HEK293 (cell line): ENCODE data around the gene CHMP1B.

ENCODE experiments used
- CTCF ChIA-PET: fragments of 350-600 bp; formaldehyde crosslinking; extraction: SDS; loops from one replicate; lab custom pipeline; 2021; ENCODE audit warnings: antibody characterized with exemption; lab: Yijun Ruan, JAX
- POLR2A ChIA-PET: fragments of 300-600 bp; formaldehyde crosslinking; extraction: SDS; loops from one replicate; lab custom pipeline; 2020; ENCODE audit warnings: antibody characterized with exemption, inconsistent platforms; lab: Yijun Ruan, JAX
- H3K27ac ChIP-seq: fragments of 200-500 bp; sonication (Bioruptor generic); 2 replicates; pipeline ENCODE4 v1.5.1; 2014; ENCODE audit warnings: low read depth, low read length, control low read depth, inconsistent platforms; ENCODE audit errors: extremely low read depth
- H3K36me3 ChIP-seq, 2 experiments: fragments of 200-500 bp in 1 of 2; sonication (Bioruptor generic) in 1 of 2; 1 replicate in 1 of 2; 2 replicates in 1 of 2; pipeline ENCODE4 v1.5.1; 2014 to 2017; ENCODE audit warnings: inconsistent platforms in 2 of 2, low read length in 2 of 2; ENCODE audit not compliant: control insufficient read depth in 2 of 2, insufficient read depth in 1 of 2
- H3K4me1 ChIP-seq: fragments of 200-500 bp; sonication (Bioruptor generic); 2 replicates; pipeline ENCODE4 v1.5.1; 2014; ENCODE audit warnings: mild to moderate bottlenecking, low read length, inconsistent platforms; ENCODE audit not compliant: control insufficient read depth, insufficient read depth
- H3K4me3 ChIP-seq: 2 replicates; pipeline ENCODE4 v1.5.1; 2011; ENCODE audit warnings: low read depth, mild to moderate bottlenecking, control low read depth, low read length, moderate library complexity
- H3K9me3 ChIP-seq: fragments of 200-500 bp; sonication (Bioruptor generic); 2 replicates; pipeline ENCODE4 v1.5.1; 2014; ENCODE audit warnings: low read depth, low read length, inconsistent platforms; ENCODE audit not compliant: control insufficient read depth, insufficient read depth
- GFI1B ChIP-seq: fragments of 450-650 bp; formaldehyde crosslinking; IDR thresholded peaks from 2 replicates; pipeline ENCODE4 v1.5.1; 2016; ENCODE audit warnings: missing biosample characterization, missing genetic modification characterization
- GLIS1 ChIP-seq: fragments of 450-650 bp; formaldehyde crosslinking; IDR thresholded peaks from 2 replicates; pipeline ENCODE4 v1.5.1; 2016; ENCODE audit warnings: missing biosample characterization, missing genetic modification characterization
- GLIS2 ChIP-seq: fragments of 450-650 bp; formaldehyde crosslinking; IDR thresholded peaks from 2 replicates; pipeline ENCODE4 v1.5.1; 2016; ENCODE audit warnings: missing biosample characterization, missing genetic modification characterization
- KLF1 ChIP-seq: fragments of 450-650 bp; formaldehyde crosslinking; IDR thresholded peaks from 2 replicates; pipeline ENCODE4 v1.5.1; 2016; ENCODE audit warnings: missing biosample characterization, missing genetic modification characterization
- KLF8 ChIP-seq: fragments of 450-650 bp; formaldehyde crosslinking; IDR thresholded peaks from 2 replicates; pipeline ENCODE4 v1.5.1; 2016; ENCODE audit warnings: missing biosample characterization, missing genetic modification characterization
- PATZ1 ChIP-seq: fragments of 450-650 bp; formaldehyde crosslinking; IDR thresholded peaks from 2 replicates; pipeline ENCODE4 v1.5.1; 2016; ENCODE audit warnings: missing biosample characterization, missing genetic modification characterization
- PBX3 ChIP-seq: sonication (generic); formaldehyde crosslinking; IDR thresholded peaks from 2 replicates; pipeline ENCODE4 v1.8.1; 2022; ENCODE audit warnings: mild to moderate bottlenecking, moderate library complexity, missing genetic modification reagents
- SCRT1 ChIP-seq: fragments of 450-650 bp; formaldehyde crosslinking; IDR thresholded peaks from 2 replicates; pipeline ENCODE4 v1.5.1; 2016; ENCODE audit warnings: missing biosample characterization, missing genetic modification characterization, borderline replicate concordance
- SCRT2 ChIP-seq: fragments of 450-650 bp; formaldehyde crosslinking; IDR thresholded peaks from 2 replicates; pipeline ENCODE4 v1.5.1; 2016; ENCODE audit warnings: missing biosample characterization, missing genetic modification characterization
- SP2 ChIP-seq: fragments of 450-650 bp; formaldehyde crosslinking; IDR thresholded peaks from 2 replicates; pipeline ENCODE4 v1.5.1; 2016; ENCODE audit warnings: missing biosample characterization, missing genetic modification characterization
- SP3 ChIP-seq: fragments of 450-650 bp; formaldehyde crosslinking; IDR thresholded peaks from 2 replicates; pipeline ENCODE4 v1.5.1; 2016; ENCODE audit warnings: missing biosample characterization, missing genetic modification characterization
- SP7 ChIP-seq: fragments of 450-650 bp; formaldehyde crosslinking; IDR thresholded peaks from 2 replicates; pipeline ENCODE4 v1.5.1; 2016; ENCODE audit warnings: missing biosample characterization, missing genetic modification characterization
- ZBTB11 ChIP-seq: fragments of 450-650 bp; formaldehyde crosslinking; conservative IDR thresholded peaks from 2 replicates; pipeline ENCODE4 v1.5.1; 2016; ENCODE audit warnings: low read depth, missing biosample characterization, missing genetic modification characterization
- ZBTB20 ChIP-seq: fragments of 450-650 bp; formaldehyde crosslinking; IDR thresholded peaks from 2 replicates; pipeline ENCODE4 v1.5.1; 2016; ENCODE audit warnings: missing biosample characterization, missing genetic modification characterization
- ZBTB44 ChIP-seq: fragments of 450-650 bp; IDR thresholded peaks from 2 replicates; pipeline ENCODE4 v1.5.1; 2018; ENCODE audit warnings: missing biosample characterization, mild to moderate bottlenecking, missing genetic modification characterization
- ZBTB48 ChIP-seq: fragments of 450-650 bp; formaldehyde crosslinking; IDR thresholded peaks from 2 replicates; pipeline ENCODE4 v1.5.1; 2016; ENCODE audit warnings: missing biosample characterization, missing genetic modification characterization
- ZNF2 ChIP-seq: fragments of 450-650 bp; formaldehyde crosslinking; IDR thresholded peaks from 2 replicates; pipeline ENCODE4 v1.5.1; 2016; ENCODE audit warnings: missing biosample characterization, missing genetic modification characterization
- ZNF324 ChIP-seq: fragments of 450-650 bp; formaldehyde crosslinking; IDR thresholded peaks from 2 replicates; pipeline ENCODE4 v1.5.1; 2016; ENCODE audit warnings: missing biosample characterization, missing genetic modification characterization
- ZNF416 ChIP-seq: fragments of 450-650 bp; formaldehyde crosslinking; IDR thresholded peaks from 2 replicates; pipeline ENCODE4 v1.5.1; 2016; ENCODE audit warnings: missing biosample characterization, missing genetic modification characterization
- ZNF48 ChIP-seq: fragments of 450-650 bp; formaldehyde crosslinking; IDR thresholded peaks from 2 replicates; pipeline ENCODE4 v1.5.1; 2016; ENCODE audit warnings: missing biosample characterization, missing genetic modification characterization
- ZNF548 ChIP-seq: fragments of 450-650 bp; formaldehyde crosslinking; IDR thresholded peaks from 2 replicates; pipeline ENCODE4 v1.5.1; 2016; ENCODE audit warnings: missing biosample characterization, missing genetic modification characterization
- ZNF596 ChIP-seq: fragments of 450-650 bp; IDR thresholded peaks from 2 replicates; pipeline ENCODE4 v1.5.0; 2018; ENCODE audit warnings: missing biosample characterization, mild to moderate bottlenecking, missing genetic modification characterization, moderate library complexity
- ZNF610 ChIP-seq: fragments of 450-650 bp; formaldehyde crosslinking; IDR thresholded peaks from 2 replicates; pipeline ENCODE4 v1.5.1; 2016; ENCODE audit warnings: missing biosample characterization, missing genetic modification characterization, borderline replicate concordance
- ZNF629 ChIP-seq: fragments of 450-650 bp; formaldehyde crosslinking; IDR thresholded peaks from 2 replicates; pipeline ENCODE4 v1.5.1; 2017; ENCODE audit warnings: missing biosample characterization, missing genetic modification characterization
- ZNF660 ChIP-seq: fragments of 450-650 bp; IDR thresholded peaks from 2 replicates; pipeline ENCODE4 v1.5.1; 2018; ENCODE audit warnings: missing biosample characterization, mild to moderate bottlenecking, missing genetic modification characterization
- ZNF692 ChIP-seq: fragments of 450-650 bp; formaldehyde crosslinking; IDR thresholded peaks from 2 replicates; pipeline ENCODE4 v1.5.1; 2016; ENCODE audit warnings: missing biosample characterization, missing genetic modification characterization
- ZNF843 ChIP-seq: fragments of 450-650 bp; formaldehyde crosslinking; IDR thresholded peaks from 2 replicates; pipeline ENCODE4 v1.5.1; 2016; ENCODE audit warnings: missing biosample characterization, missing genetic modification characterization
- ZSCAN30 ChIP-seq: fragments of 450-650 bp; IDR thresholded peaks from 2 replicates; pipeline ENCODE4 v1.5.1; 2018; ENCODE audit warnings: missing biosample characterization, mild to moderate bottlenecking, missing genetic modification characterization, moderate library complexity
- ZXDB ChIP-seq: fragments of 450-650 bp; formaldehyde crosslinking; IDR thresholded peaks from 2 replicates; pipeline ENCODE4 v1.5.1; 2016; ENCODE audit warnings: missing biosample characterization, missing genetic modification characterization

Gene CHMP1B

GRCh38 chr18:11851146-11851805 is at the start of gene CHMP1B:
CHMP1B (plus strand) TSS chr18:11851413; CDS start chr18:11851512, 99 bp downstream.
- H3K27ac ChIP-seq = peak within 1 kb of the TSS; percentile 58
- POLR2A ChIA-PET = interaction anchor here (1.3 kb wide), 1 partner anchor 130 kb away, joined by 5 read pairs; the partner anchor contains the start of gene IMPA2
- CTCF ChIA-PET = interaction anchor here (0.7 to 1.6 kb wide), 6 partner anchors 10 to 196 kb away, joined by 3 to 5 read pairs (median 3); no protein-coding TSS in a partner anchor
- peaks cover 0 to 3% of the 10 kb centered on the region in 2 experiments for H3K36me3 ChIP-seq
- peak within 1 kb of the TSS; percentile 60 for H3K4me3 ChIP-seq
- H3K4me1 ChIP-seq = peaks cover 8% of the 10 kb centered on the region; the same call in 1 of the 2 replicates
- H3K9me3 ChIP-seq = no peaks in the 10 kb centered on the region
- TF ChIP-seq SP2 (peak; percentile 70), ZNF596 (tag by site-specific recombination) (no peak), GLIS2 (tag by site-specific recombination) (peak; percentile 52; the same call in 1 of the 2 replicates), SP7 (tag by site-specific recombination) (peak; percentile 68), KLF1 (tag by site-specific recombination) (peak; percentile 59), ZXDB (tag by site-specific recombination) (peak; percentile 95), KLF8 (tag by site-specific recombination) (peak; percentile 84; the same call in 1 of the 2 replicates), ZNF2 (no peak), ZNF843 (tag by site-specific recombination) (0 out of 2 replicates have a peak, but pooled peaks have one; percentile 17), ZNF324 (tag by site-specific recombination) (peak; percentile 63; the same call in 1 of the 2 replicates), ZBTB48 (tag by site-specific recombination) (no peak), ZBTB20 (peak; percentile 85), ZNF692 (tag by site-specific recombination) (peak; percentile 74), SCRT1 (tag by site-specific recombination) (peak; percentile 45; the same call in 1 of the 2 replicates), ZBTB11 (tag by site-specific recombination) (peak; percentile 59), PATZ1 (tag by site-specific recombination) (peak; percentile 69), ZNF660 (peak; percentile 44; the same call in 1 of the 2 replicates), ZNF48 (no peak), GLIS1 (peak; percentile 27; the same call in 1 of the 2 replicates), ZSCAN30 (tag by site-specific recombination) (peak; percentile 44; the same call in 1 of the 2 replicates), ZNF416 (tag by site-specific recombination) (no peak), SP3 (tag by site-specific recombination) (peak; percentile 92), GFI1B (tag by site-specific recombination) (peak; percentile 34; the same call in 1 of the 2 replicates), ZNF548 (tag by site-specific recombination) (no peak), PBX3 (CRISPR knock-in tag) (peak; percentile 70; the same call in 1 of the 2 replicates), ZBTB44 (tag by site-specific recombination) (peak; percentile 26; the same call in 1 of the 2 replicates), SCRT2 (tag by site-specific recombination) (peak; percentile 57; the same call in 1 of the 2 replicates), ZNF629 (tag by site-specific recombination) (peak; percentile 92), ZNF610 (tag by site-specific recombination) (peak; percentile 93; the same call in 1 of the 2 replicates)
